ENCODE results near the gene SHTN1. TPM values are rescaled to one million over a fixed set of nuclear protein-coding genes. Genes with fewer than 3 reads are reported as not detected.

Gene SHTN1
- total RNA-seq, 1 experiment from 2014 or later, result 39.9 TPM

DNA sequence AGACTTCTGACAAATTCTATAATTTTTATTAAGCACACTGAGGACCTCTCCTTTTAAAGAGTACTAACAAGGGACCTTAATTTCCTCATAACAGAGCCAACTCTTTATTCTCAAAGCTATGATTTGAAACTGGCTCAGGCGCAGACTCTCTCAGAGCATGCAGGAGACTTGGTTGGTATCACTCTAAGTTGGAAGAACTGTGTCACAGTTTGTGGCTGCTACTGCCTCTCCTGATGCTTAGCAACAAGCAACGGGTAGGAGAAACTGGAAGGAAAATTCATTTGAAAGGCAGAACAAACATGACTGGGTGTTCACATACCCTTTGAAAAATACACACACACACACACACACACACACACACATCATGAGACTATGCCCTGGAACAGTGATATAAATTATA lies 122.3 kb downstream of the SHTN1 start:
- Histone ChIP-seq H3K27me3 (replicated peaks; ENCODE audit: insufficient read depth, low read depth, low read length, poor library complexity) (no peaks in the 10 kb centered on the region), H3K9me3 (ENCODE audit: low read depth, low read length, poor library complexity, severe bottlenecking) (no peaks in the 10 kb centered on the region), H3K27ac (ENCODE audit: low read depth, low read length, poor library complexity, severe bottlenecking) (no peak overlapping the region), H3K4me3 (ENCODE audit: low read depth, low read length, poor library complexity, severe bottlenecking) (no peak overlapping the region), H3K4me1 (ENCODE audit: insufficient read depth, low read length, poor library complexity, severe bottlenecking) (peaks cover 6% of the 10 kb centered on the region), H3K36me3 (ENCODE audit: insufficient read depth, low read length, poor library complexity, severe bottlenecking) (no peaks in the 10 kb centered on the region)
- CTCF ChIA-PET, result no interaction called here
- POLR2A ChIA-PET (ENCODE audit: low non-redundant PET), result no interaction called here
- intact Hi-C loops (cut with micrococcal nuclease; ENCODE audit: unreplicated experiment), result no loop called here
- no TSS peak for BruUV-seq (replicated peaks)
- TF ChIP-seq EZH2 (IDR thresholded peaks at IDR 0.05; ENCODE audit: borderline replicate concordance, low read depth, low read length, poor library complexity, severe bottlenecking), result no peak
- no peak for DNase-seq (ENCODE audit: low spot score)

DNA sequence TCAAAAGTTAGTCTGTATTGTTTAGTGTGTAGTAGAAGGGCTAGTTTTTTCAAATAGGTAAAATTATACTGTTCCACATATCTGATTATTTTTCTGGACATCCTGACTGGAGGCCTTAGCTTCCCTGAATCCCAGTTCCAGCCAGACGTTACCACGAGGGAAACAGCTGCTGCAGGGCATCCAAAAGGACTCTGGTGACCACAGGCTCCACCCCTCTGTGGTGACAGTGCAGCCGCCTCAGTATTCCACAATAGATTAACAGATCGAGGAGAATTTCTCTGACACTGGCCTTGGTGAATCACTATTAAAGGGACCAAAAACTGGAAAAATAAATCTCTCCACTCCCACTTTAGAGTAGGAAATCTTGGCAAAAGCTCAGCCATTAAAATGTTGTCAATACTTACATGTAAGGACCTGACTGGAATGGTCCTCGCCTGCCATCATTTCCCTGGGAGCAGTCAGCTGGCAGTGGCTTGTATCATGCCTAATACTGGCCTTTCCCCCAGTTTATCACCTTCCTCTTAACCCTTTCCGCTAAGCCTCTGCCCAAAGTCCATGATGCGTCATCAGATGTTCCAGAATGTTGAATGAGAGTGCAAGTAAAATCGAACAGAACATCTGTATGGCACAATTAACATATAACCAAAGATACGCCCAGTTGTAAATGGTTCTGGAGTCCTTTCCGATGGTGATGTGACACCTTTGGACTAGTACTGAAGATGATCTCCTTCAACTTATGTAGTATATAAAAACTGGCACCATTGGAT lies 124.1 kb downstream of the SHTN1 start:
- Histone ChIP-seq H3K27ac (ENCODE audit: low read depth, low read length, poor library complexity, severe bottlenecking) (no peak overlapping the region), H3K9me3 (ENCODE audit: low read depth, low read length, poor library complexity, severe bottlenecking) (no peaks in the 10 kb centered on the region), H3K36me3 (ENCODE audit: insufficient read depth, low read length, poor library complexity, severe bottlenecking) (no peaks in the 10 kb centered on the region), H3K4me3 (ENCODE audit: low read depth, low read length, poor library complexity, severe bottlenecking) (no peak overlapping the region), H3K27me3 (replicated peaks; ENCODE audit: insufficient read depth, low read depth, low read length, poor library complexity) (no peaks in the 10 kb centered on the region), H3K4me1 (ENCODE audit: insufficient read depth, low read length, poor library complexity, severe bottlenecking) (no peaks in the 10 kb centered on the region)
- no peak for DNase-seq (ENCODE audit: low spot score)
- CTCF ChIA-PET, result no interaction called here
- intact Hi-C loops (cut with micrococcal nuclease; ENCODE audit: unreplicated experiment), result no loop called here
- POLR2A ChIA-PET (ENCODE audit: low non-redundant PET), result no interaction called here
- TF ChIP-seq EZH2 (IDR thresholded peaks at IDR 0.05; ENCODE audit: borderline replicate concordance, low read depth, low read length, poor library complexity, severe bottlenecking), result no peak
- TF ChIP-seq, protein P1, sequence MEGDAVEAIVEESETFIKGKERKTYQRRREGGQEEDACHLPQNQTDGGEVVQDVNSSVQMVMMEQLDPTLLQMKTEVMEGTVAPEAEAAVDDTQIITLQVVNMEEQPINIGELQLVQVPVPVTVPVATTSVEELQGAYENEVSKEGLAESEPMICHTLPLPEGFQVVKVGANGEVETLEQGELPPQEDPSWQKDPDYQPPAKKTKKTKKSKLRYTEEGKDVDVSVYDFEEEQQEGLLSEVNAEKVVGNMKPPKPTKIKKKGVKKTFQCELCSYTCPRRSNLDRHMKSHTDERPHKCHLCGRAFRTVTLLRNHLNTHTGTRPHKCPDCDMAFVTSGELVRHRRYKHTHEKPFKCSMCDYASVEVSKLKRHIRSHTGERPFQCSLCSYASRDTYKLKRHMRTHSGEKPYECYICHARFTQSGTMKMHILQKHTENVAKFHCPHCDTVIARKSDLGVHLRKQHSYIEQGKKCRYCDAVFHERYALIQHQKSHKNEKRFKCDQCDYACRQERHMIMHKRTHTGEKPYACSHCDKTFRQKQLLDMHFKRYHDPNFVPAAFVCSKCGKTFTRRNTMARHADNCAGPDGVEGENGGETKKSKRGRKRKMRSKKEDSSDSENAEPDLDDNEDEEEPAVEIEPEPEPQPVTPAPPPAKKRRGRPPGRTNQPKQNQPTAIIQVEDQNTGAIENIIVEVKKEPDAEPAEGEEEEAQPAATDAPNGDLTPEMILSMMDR (conservative IDR thresholded peaks at IDR 0.05; ENCODE audit: low read depth, low read length), result no peak
- BruUV-seq (replicated peaks), result no TSS peak

DNA sequence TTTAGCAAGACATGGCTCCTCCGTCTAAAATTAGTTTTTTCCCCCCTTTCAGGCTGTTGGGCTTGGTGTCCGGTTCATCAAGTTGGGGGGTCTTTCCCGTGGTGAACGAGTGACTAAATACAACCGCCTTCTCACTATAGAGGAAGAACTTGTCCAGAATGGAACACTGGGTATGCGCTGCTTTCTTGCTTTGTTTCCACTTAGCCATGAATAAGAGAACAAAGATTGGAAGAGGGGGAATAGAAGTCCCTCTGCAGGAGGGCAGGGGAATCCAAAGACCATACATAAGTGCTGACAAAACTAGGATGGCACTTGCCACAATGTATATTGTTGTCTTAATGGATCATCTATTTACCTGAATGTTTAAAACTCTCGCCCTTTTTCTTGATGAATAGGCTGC lies 125.2 kb downstream of the SHTN1 start:
- H3K4me3 ChIP-seq (ENCODE audit: low read depth, low read length, poor library complexity, severe bottlenecking), result no peak overlapping the region
- POLR2A ChIA-PET (ENCODE audit: low non-redundant PET), result no interaction called here
- H3K27ac ChIP-seq (ENCODE audit: low read depth, low read length, poor library complexity, severe bottlenecking), result no peak overlapping the region
- no peak for DNase-seq (ENCODE audit: low spot score)
- no peaks in the 10 kb centered on the region for H3K9me3 ChIP-seq (ENCODE audit: low read depth, low read length, poor library complexity, severe bottlenecking)
- TF ChIP-seq, protein P1 (conservative IDR thresholded peaks at IDR 0.05; ENCODE audit: low read depth, low read length), result no peak
- no peak for TF ChIP-seq EZH2 (IDR thresholded peaks at IDR 0.05; ENCODE audit: borderline replicate concordance, low read depth, low read length, poor library complexity, severe bottlenecking)
- H3K27me3 ChIP-seq (replicated peaks; ENCODE audit: insufficient read depth, low read depth, low read length, poor library complexity), result no peaks in the 10 kb centered on the region
- CTCF ChIA-PET, result no interaction called here
- intact Hi-C loops (cut with micrococcal nuclease; ENCODE audit: unreplicated experiment), result no loop called here
- no peaks in the 10 kb centered on the region for H3K36me3 ChIP-seq (ENCODE audit: insufficient read depth, low read length, poor library complexity, severe bottlenecking)
- BruUV-seq (replicated peaks), result no TSS peak
- H3K4me1 ChIP-seq (ENCODE audit: insufficient read depth, low read length, poor library complexity, severe bottlenecking), result no peaks in the 10 kb centered on the region

DNA sequence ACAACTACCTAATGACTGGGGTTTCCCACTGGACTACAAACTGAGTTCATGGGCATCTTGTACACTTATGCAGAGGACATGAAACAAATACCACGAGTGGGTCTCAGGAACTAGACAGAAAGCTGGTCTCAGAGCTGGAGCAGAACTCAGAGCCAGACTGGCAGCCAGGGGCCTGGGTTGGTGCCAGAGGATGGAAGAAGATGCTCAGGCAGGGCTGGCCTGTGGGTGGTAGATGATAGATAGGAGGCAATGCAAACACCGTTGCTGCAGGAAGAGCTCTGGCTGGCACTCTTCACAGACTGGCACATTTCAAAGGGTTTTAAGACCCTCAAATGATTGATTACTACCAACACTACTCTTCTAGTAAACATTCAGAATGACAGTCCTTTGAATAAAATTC lies 126.9 kb downstream of the SHTN1 start:
- no peak for DNase-seq (ENCODE audit: low spot score)
- Histone ChIP-seq H3K4me1 (ENCODE audit: insufficient read depth, low read length, poor library complexity, severe bottlenecking) (no peaks in the 10 kb centered on the region), H3K27ac (ENCODE audit: low read depth, low read length, poor library complexity, severe bottlenecking) (no peak overlapping the region), H3K27me3 (replicated peaks; ENCODE audit: insufficient read depth, low read depth, low read length, poor library complexity) (no peaks in the 10 kb centered on the region), H3K36me3 (ENCODE audit: insufficient read depth, low read length, poor library complexity, severe bottlenecking) (no peaks in the 10 kb centered on the region), H3K9me3 (ENCODE audit: low read depth, low read length, poor library complexity, severe bottlenecking) (no peaks in the 10 kb centered on the region), H3K4me3 (ENCODE audit: low read depth, low read length, poor library complexity, severe bottlenecking) (no peak overlapping the region)
- ChIA-PET CTCF (no interaction called here), POLR2A (ENCODE audit: low non-redundant PET) (no interaction called here)
- BruUV-seq (replicated peaks), result no TSS peak
- intact Hi-C loops (cut with micrococcal nuclease; ENCODE audit: unreplicated experiment), result no loop called here
- TF ChIP-seq, protein P1 (conservative IDR thresholded peaks at IDR 0.05; ENCODE audit: low read depth, low read length), result no peak
- TF ChIP-seq EZH2 (IDR thresholded peaks at IDR 0.05; ENCODE audit: borderline replicate concordance, low read depth, low read length, poor library complexity, severe bottlenecking), result no peak
